Measurements from ENCODE around the gene FLT3LG.

DNA sequence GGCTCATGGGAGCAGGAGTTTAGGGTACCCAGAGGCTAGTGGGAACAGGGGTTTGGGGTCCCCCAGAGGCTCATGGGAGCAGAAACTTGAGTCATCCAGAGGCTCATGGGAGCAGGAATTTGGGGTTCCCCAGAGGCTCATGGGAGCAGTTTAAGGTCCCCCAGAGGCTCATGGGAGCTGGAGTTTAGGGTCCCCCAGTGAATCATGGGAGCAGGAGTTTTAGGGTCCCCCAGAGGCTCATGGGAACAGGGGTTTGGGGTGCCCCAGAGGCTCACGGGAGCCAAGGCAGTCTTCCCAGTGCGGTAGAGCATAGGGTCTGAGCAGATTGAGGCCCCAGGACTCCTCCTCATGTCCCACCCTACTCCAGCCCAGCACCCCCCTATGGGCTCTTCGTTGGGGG is 8.6 kb upstream of the FLT3LG start:
- TF ChIP-seq POLR2A (IDR thresholded peaks at IDR 0.05; ENCODE audit: extremely low read depth, insufficient read length): no peak
- TF ChIP-seq, protein P1, sequence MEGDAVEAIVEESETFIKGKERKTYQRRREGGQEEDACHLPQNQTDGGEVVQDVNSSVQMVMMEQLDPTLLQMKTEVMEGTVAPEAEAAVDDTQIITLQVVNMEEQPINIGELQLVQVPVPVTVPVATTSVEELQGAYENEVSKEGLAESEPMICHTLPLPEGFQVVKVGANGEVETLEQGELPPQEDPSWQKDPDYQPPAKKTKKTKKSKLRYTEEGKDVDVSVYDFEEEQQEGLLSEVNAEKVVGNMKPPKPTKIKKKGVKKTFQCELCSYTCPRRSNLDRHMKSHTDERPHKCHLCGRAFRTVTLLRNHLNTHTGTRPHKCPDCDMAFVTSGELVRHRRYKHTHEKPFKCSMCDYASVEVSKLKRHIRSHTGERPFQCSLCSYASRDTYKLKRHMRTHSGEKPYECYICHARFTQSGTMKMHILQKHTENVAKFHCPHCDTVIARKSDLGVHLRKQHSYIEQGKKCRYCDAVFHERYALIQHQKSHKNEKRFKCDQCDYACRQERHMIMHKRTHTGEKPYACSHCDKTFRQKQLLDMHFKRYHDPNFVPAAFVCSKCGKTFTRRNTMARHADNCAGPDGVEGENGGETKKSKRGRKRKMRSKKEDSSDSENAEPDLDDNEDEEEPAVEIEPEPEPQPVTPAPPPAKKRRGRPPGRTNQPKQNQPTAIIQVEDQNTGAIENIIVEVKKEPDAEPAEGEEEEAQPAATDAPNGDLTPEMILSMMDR (IDR thresholded peaks at IDR 0.05; ENCODE audit: low read depth, low read length): no peak
- TF ChIP-seq, protein P2, sequence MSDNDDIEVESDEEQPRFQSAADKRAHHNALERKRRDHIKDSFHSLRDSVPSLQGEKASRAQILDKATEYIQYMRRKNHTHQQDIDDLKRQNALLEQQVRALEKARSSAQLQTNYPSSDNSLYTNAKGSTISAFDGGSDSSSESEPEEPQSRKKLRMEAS (IDR thresholded peaks at IDR 0.05; ENCODE audit: low read depth, low read length): no peak

All from NB4 (cell line).